HEK293 (cell line): ENCODE results near the gene CLCF1.

ENCODE experiments used
- CTCF ChIP-seq: fragments of 450-650 bp; formaldehyde crosslinking; IDR thresholded peaks from 2 replicates; pipeline ENCODE4 v1.5.1; 2016; ENCODE audit warnings: missing biosample characterization, missing genetic modification characterization
- GLI2 ChIP-seq: fragments of 450-650 bp; formaldehyde crosslinking; IDR thresholded peaks from 2 replicates; pipeline ENCODE4; 2017; ENCODE audit warnings: missing biosample characterization, missing genetic modification characterization, low read depth, borderline replicate concordance
- GLIS1 ChIP-seq: fragments of 450-650 bp; formaldehyde crosslinking; IDR thresholded peaks from 2 replicates; pipeline ENCODE4 v1.5.1; 2016; ENCODE audit warnings: missing biosample characterization, missing genetic modification characterization
- IKZF3 ChIP-seq: fragments of 450-650 bp; IDR thresholded peaks from 2 replicates; pipeline ENCODE4 v1.5.0; 2018; ENCODE audit warnings: missing biosample characterization, mild to moderate bottlenecking, missing genetic modification characterization, moderate library complexity
- KLF1 ChIP-seq: fragments of 450-650 bp; formaldehyde crosslinking; IDR thresholded peaks from 2 replicates; pipeline ENCODE4 v1.5.1; 2016; ENCODE audit warnings: missing biosample characterization, missing genetic modification characterization
- KLF10 ChIP-seq: fragments of 450-650 bp; IDR thresholded peaks from 2 replicates; pipeline ENCODE4 v1.5.1; 2018; ENCODE audit warnings: missing biosample characterization, mild to moderate bottlenecking, missing genetic modification characterization
- MEIS1 ChIP-seq: sonication (generic); formaldehyde crosslinking; IDR thresholded peaks from 2 replicates; pipeline ENCODE4 v1.8.1; 2022; ENCODE audit warnings: missing genetic modification reagents, mild to moderate bottlenecking, borderline replicate concordance
- PATZ1 ChIP-seq: fragments of 450-650 bp; formaldehyde crosslinking; IDR thresholded peaks from 2 replicates; pipeline ENCODE4 v1.5.1; 2016; ENCODE audit warnings: missing biosample characterization, missing genetic modification characterization
- PRDM6 ChIP-seq: fragments of 450-650 bp; formaldehyde crosslinking; IDR thresholded peaks from 2 replicates; pipeline ENCODE4 v1.5.1; 2017; ENCODE audit warnings: missing biosample characterization, missing genetic modification characterization
- SALL2 ChIP-seq: fragments of 450-650 bp; formaldehyde crosslinking; IDR thresholded peaks from 2 replicates; pipeline ENCODE4 v1.5.0; 2017; ENCODE audit warnings: missing biosample characterization, mild to moderate bottlenecking, missing genetic modification characterization, borderline replicate concordance
- SCRT2 ChIP-seq: fragments of 450-650 bp; formaldehyde crosslinking; IDR thresholded peaks from 2 replicates; pipeline ENCODE4 v1.5.1; 2016; ENCODE audit warnings: missing biosample characterization, missing genetic modification characterization
- ZBTB11 ChIP-seq: fragments of 450-650 bp; formaldehyde crosslinking; conservative IDR thresholded peaks from 2 replicates; pipeline ENCODE4 v1.5.1; 2016; ENCODE audit warnings: low read depth, missing biosample characterization, missing genetic modification characterization
- ZBTB49 ChIP-seq: fragments of 450-650 bp; formaldehyde crosslinking; IDR thresholded peaks from 2 replicates; pipeline ENCODE4 v1.5.1; 2016; ENCODE audit warnings: missing biosample characterization, missing genetic modification characterization, low read depth
- ZFP3 ChIP-seq: fragments of 450-650 bp; formaldehyde crosslinking; IDR thresholded peaks from 2 replicates; pipeline ENCODE4 v1.5.1; 2016; ENCODE audit warnings: low read depth, missing biosample characterization, missing genetic modification characterization
- ZNF112 ChIP-seq: fragments of 450-650 bp; formaldehyde crosslinking; IDR thresholded peaks from 2 replicates; pipeline ENCODE4 v1.5.0; 2017; ENCODE audit warnings: missing biosample characterization, missing genetic modification characterization
- ZNF114 ChIP-seq: fragments of 450-650 bp; formaldehyde crosslinking; IDR thresholded peaks from 2 replicates; pipeline ENCODE4 v1.5.0; 2017; ENCODE audit warnings: missing biosample characterization, missing genetic modification characterization
- ZNF132 ChIP-seq: fragments of 450-650 bp; formaldehyde crosslinking; IDR thresholded peaks from 2 replicates; pipeline ENCODE4 v1.5.1; 2017; ENCODE audit warnings: missing biosample characterization, missing genetic modification characterization, borderline replicate concordance
- ZNF140 ChIP-seq: fragments of 450-650 bp; formaldehyde crosslinking; IDR thresholded peaks from 2 replicates; pipeline ENCODE4 v1.5.1; 2016; ENCODE audit warnings: missing biosample characterization, missing genetic modification characterization
- ZNF174 ChIP-seq: fragments of 450-650 bp; formaldehyde crosslinking; IDR thresholded peaks from 2 replicates; pipeline ENCODE4 v1.5.0; 2017; ENCODE audit warnings: missing biosample characterization, mild to moderate bottlenecking, missing genetic modification characterization
- ZNF23 ChIP-seq: fragments of 450-650 bp; formaldehyde crosslinking; IDR thresholded peaks from 2 replicates; pipeline ENCODE4 v1.5.1; 2016; ENCODE audit warnings: missing biosample characterization, missing genetic modification characterization, borderline replicate concordance
- ZNF24 ChIP-seq: fragments of 450-650 bp; formaldehyde crosslinking; IDR thresholded peaks from 2 replicates; pipeline ENCODE4 v1.5.1; 2016; ENCODE audit warnings: missing biosample characterization, missing genetic modification characterization
- ZNF341 ChIP-seq: fragments of 450-650 bp; formaldehyde crosslinking; IDR thresholded peaks from 2 replicates; pipeline ENCODE4; 2016; ENCODE audit warnings: low read depth, missing biosample characterization, missing genetic modification characterization
- ZNF560 ChIP-seq: fragments of 450-650 bp; formaldehyde crosslinking; IDR thresholded peaks from 2 replicates; pipeline ENCODE4 v1.5.1; 2017; ENCODE audit warnings: missing biosample characterization, missing genetic modification characterization, borderline replicate concordance
- ZNF626 ChIP-seq: fragments of 450-650 bp; sonication (Bioruptor Pico); formaldehyde crosslinking; IDR thresholded peaks from 2 replicates; pipeline ENCODE4 v1.5.1; 2018; ENCODE audit warnings: missing biosample characterization, missing genetic modification characterization, inconsistent platforms
- ZNF664 ChIP-seq: fragments of 450-650 bp; formaldehyde crosslinking; IDR thresholded peaks from 2 replicates; pipeline ENCODE4 v1.5.1; 2016; ENCODE audit warnings: missing biosample characterization, missing genetic modification characterization
- ZNF677 ChIP-seq: fragments of 450-650 bp; IDR thresholded peaks from 2 replicates; pipeline ENCODE4 v1.5.0; 2018; ENCODE audit warnings: missing biosample characterization, mild to moderate bottlenecking, missing genetic modification characterization, moderate library complexity
- ZNF777 ChIP-seq: fragments of 450-650 bp; formaldehyde crosslinking; IDR thresholded peaks from 2 replicates; pipeline ENCODE4 v1.5.1; 2017; ENCODE audit warnings: missing biosample characterization, missing genetic modification characterization, borderline replicate concordance
- ZSCAN23 ChIP-seq: fragments of 450-650 bp; formaldehyde crosslinking; IDR thresholded peaks from 2 replicates; pipeline ENCODE4 v1.5.1; 2016; ENCODE audit warnings: missing biosample characterization, missing genetic modification characterization
- ZSCAN30 ChIP-seq: fragments of 450-650 bp; IDR thresholded peaks from 2 replicates; pipeline ENCODE4 v1.5.1; 2018; ENCODE audit warnings: missing biosample characterization, mild to moderate bottlenecking, missing genetic modification characterization, moderate library complexity
- ZXDB ChIP-seq: fragments of 450-650 bp; formaldehyde crosslinking; IDR thresholded peaks from 2 replicates; pipeline ENCODE4 v1.5.1; 2016; ENCODE audit warnings: missing biosample characterization, missing genetic modification characterization

Gene CLCF1

GRCh38 chr11:67371189-67371910 is 2.0 kb downstream of the CLCF1 start (continued):
- no peak for TF ChIP-seq ZNF114
- no peak for TF ChIP-seq ZNF174 (tag by site-specific recombination)
- TF ChIP-seq PATZ1 (tag by site-specific recombination) = peak; percentile 89
- no peak for TF ChIP-seq ZBTB49 (tag by site-specific recombination)
- no peak for TF ChIP-seq GLIS1
- no peak for TF ChIP-seq ZNF24 (tag by site-specific recombination)
- TF ChIP-seq ZNF777 (tag by site-specific recombination) = no peak
- no peak for TF ChIP-seq ZBTB11 (tag by site-specific recombination)
- TF ChIP-seq ZNF132 (tag by site-specific recombination) = no peak
- TF ChIP-seq SCRT2 (tag by site-specific recombination) = no peak
- TF ChIP-seq ZXDB (tag by site-specific recombination) = no peak
- TF ChIP-seq ZNF626 (tag by site-specific recombination) = no peak
- no peak for TF ChIP-seq ZNF664 (tag by site-specific recombination)
- TF ChIP-seq KLF10 (tag by site-specific recombination) = no peak
- TF ChIP-seq CTCF (tag by site-specific recombination) = peak; percentile 69
- no peak for TF ChIP-seq SALL2
- TF ChIP-seq ZNF560 (tag by site-specific recombination) = no peak
- TF ChIP-seq ZNF23 (tag by site-specific recombination) = no peak
- TF ChIP-seq KLF1 (tag by site-specific recombination) = peak; percentile 87
- no peak for TF ChIP-seq ZNF677 (tag by site-specific recombination)
- no peak for TF ChIP-seq ZFP3 (tag by site-specific recombination)
- no peak for TF ChIP-seq ZSCAN23 (tag by site-specific recombination)
- TF ChIP-seq MEIS1 (CRISPR knock-in tag) = no peak
- no peak for TF ChIP-seq ZNF140 (tag by site-specific recombination)
- no peak for TF ChIP-seq ZNF112
- 0 out of 2 replicates have a peak, but pooled peaks have one; percentile 15 for TF ChIP-seq ZNF341
- TF ChIP-seq GLI2 (tag by site-specific recombination) = no peak
- no peak for TF ChIP-seq ZSCAN30 (tag by site-specific recombination)
- TF ChIP-seq PRDM6 = no peak
- no peak for TF ChIP-seq IKZF3 (tag by site-specific recombination)
